SKM-1 (cell line): ENCODE results near the gene FAIM2.
"Not testable (repeated sequence)": the region's sequence is repeated elsewhere in the genome, so short reads cannot be mapped to it uniquely, and the experiment has no call there.

Experiments used
- DNase-seq: peaks from one replicate; lab custom pipeline; 2025; ENCODE audit not compliant: unreplicated experiment; lab: John Stamatoyannopoulos, UW

Gene FAIM2

DNA sequence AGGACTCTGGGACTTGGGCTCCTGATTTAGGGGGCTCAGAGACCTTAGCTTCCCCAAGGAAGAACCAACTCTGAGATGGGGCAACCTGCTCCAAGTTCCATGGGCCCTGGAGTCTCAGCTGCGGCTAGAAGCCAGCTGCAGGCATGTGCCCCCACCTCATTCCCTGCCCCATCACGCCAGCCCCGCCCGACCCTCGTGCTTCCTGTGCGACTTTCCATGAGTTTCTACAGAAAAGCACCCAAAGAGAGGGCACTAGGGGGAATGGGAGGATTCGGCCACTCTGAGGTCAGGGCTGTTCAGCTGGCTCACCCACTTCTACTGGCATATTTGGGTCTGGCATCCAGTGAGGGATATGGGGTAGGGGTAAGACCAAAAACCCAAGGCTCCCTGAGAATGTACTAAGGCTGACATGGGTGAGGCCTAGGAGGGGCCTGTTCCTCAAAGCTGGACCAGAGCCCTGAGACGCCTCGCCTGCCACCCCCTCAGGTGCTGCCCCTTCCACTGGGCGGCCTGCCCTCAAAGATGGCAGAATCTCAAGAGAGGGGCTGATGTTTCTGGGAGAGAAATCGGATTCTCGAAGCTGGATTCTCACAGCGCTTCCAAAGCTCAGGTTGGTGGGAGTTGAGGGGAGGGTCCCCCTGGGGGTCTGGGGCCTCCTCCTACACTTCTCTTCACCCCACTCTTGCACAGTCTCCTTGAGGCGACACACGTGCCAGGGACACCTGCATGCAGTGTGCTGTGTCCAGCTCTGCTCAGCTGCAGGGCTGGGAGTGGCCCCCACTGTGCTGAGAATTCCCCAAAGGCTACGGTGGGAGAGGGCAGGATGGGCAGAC, 22.1 kb downstream of the FAIM2 start:
- no peak for DNase-seq

DNA sequence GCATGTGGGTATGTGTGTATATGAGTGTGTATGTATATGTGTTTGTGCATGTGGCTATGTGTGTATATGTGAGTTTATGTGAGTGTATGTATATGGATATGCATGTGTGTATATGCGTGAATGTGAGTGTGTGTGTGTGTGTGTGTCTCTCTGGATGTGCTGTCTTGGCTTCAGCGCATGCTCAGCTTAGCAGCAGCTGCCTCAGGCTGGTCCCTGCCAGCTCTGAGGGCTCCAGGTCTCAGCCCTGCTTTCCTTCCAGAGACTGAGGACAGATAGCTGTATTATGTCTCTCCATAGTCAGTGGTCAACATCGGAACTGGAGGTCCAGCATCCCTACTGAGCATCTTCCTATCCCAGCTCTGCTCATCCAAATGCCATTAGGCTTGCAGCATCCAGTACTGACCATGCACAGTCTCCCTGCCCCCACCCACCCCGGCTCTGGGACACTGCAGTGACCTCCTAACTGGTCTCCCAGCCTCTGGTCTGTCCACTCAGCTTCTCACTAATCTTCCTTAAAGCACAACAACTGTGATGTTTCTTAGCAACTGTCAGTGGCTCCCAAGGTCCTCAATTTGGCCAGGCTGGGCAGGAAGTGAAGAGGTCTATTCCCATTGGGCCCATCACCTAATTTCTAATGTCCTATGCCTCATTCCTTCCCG, 22.8 kb downstream of the FAIM2 start:
- DNase-seq, result no peak

DNA sequence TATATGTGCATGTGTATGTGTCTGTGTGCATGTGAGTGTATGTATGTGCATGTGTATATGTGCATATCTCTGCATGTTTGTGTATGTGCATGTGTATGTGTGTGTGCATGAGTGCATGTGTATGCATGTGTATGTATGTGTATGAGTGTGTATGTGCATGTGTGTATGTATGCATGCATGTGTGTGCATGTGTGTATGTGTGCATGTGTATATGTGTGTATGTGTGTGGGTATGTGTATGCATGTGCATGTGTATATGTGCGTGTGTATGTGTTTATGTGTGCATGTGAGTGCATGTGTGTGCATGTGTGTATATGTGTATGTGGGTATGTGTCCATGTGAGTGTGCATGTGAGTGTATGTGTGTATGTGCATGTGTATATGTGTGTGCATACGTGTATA, 24.6 kb downstream of the FAIM2 start:
- DNase-seq, result not testable (repeated sequence)

DNA sequence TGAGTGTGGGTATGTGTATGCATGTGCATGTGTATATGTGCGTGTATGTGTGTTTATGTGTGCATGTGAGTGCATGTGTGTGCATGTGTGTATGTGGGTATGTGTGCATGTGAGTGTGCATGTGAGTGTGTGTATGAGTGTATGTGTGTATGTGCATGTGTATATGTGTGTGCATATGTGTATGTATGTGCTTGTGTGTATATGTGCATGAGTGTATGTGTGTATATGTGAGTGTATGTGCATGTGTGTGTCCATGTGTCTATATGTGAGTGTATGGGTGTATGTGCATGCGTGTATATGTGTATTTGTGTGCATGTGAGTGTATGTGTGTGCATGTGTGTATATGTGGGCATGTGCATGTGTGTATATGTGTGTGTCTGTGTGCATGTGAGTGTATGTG, 25.7 kb downstream of the FAIM2 start:
- DNase-seq, result no peak

DNA sequence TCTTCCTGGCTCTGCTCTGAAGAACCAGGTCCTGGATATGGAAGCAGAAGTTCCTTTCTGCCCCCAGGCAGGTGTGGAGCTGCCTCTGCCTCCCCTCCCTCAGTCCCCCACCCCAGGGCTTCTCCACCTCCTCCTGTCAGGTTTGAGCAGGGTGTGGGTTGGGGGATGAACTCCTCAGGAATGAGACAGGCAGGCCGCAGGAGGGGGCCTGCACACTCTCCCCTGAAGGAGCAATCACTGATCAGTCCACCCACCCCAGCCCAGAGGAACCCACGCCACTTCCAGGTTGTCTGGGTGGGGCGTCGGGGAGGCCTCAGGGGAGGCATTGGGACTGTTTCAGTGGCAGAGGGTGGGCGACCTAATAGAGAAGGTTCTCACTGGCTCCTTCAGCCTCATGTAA, 26.6 kb downstream of the FAIM2 start:
- DNase-seq, result no peak

DNA sequence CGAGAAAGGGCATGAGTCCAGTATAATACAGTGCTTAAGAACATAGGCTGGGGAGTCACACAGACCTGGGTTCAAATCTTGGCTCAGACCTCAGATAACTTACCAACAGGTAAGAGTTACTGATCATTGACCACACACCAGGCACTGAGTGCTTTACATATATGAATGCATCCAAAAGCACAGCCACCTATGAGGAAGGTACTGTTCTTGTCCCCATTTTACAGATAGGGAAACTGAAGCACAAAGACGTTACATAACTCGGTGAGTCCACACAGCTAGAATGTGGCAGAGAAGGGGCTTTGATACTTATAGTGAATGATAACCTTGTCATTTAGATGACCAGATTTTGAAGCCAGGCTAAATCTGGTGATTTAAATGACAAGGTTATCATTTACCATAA, 27.6 kb downstream of the FAIM2 start:
- DNase-seq, result no peak

DNA sequence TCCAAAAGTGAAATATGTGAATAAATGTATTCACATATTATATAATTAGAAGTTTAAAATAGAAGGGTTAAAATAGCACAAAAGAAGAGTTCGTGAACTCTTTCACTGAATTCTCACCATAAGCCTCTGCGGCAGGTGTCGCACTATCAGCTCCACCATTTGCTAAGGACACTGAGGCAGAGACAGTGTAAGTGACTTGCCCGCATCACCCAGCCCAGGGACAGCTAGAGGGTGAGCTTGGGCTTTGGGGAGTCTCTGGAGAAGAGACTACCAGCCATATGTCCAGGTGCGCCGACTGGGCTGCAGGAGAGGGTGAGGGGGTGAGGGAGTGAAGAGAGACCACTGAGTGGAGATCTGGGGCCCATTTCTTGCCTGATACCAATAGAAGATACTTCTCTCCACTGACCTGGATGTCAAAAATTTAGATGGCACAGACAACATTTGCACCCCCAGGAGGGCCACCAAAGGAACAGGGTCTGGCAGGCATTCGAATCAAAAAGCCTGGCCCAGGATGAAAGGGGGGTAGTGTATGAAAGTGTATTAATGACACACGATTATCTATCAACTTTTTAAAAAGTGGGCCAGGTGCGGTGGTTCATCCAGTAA, 28.5 kb downstream of the FAIM2 start:
- DNase-seq, result no peak

DNA sequence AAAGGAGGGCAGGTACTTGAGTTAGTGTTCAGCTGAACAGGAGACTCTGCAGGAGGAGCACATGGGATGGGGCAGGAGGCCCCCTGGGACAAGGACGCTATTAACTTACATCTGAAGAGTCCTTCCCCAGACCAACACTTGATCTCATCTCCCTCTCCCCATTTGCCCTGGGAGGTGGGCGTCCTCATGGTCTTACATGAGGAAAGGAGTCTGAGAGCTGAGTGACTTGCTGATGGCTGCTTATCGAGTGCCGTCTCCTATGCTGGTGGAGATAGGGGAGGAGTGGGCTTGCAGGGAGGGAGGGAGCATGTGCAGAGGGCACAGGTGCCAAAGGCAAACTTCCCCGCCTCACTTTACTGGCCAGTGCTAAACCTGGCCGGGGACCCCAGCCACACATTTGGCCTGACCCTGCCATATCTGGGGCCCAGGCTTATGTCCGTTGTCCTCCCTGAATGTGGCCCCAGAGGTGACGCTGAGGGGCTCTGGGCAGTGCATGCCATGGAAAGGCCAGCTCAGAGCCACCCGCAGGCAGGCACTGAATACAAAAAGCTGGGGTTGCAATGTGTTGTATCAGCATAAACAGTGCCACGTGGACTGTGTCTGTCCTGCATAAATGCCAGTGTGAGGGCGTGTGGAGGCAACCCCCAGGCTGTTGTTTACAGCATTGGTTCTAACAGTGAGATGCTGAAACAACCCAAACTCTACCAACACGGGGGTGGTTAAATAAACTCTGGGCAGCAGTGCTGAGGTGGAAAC, 29.4 kb downstream of the FAIM2 start:
- DNase-seq, result no peak

DNA sequence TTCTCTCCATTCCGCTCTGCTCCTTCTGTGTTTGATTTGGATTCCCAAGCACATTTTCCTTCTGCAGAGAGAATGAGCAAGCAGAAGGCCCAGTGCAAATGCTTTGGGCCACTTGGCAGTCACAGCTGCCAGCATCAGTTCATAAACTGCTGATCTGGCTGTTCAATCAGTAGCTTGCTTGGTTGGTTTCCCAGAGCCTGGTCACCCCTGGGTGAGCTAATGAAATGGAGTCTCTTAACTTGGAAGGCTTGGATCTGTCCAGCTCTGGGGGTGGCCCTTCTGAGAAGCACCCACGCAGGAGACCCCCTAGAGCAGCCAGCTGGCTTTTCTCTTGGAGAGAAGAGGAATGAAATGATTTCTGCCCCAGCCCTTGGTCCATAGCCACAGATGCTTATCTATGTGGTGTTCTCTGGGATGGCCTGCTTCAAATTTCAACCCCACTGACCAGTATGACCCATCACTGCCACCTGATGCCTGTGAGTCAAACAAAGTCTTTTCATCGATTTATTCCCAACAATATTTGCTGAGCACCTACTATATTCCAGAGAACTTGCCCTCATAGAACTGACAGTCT, 30.3 kb downstream of the FAIM2 start:
- no peak for DNase-seq

DNA sequence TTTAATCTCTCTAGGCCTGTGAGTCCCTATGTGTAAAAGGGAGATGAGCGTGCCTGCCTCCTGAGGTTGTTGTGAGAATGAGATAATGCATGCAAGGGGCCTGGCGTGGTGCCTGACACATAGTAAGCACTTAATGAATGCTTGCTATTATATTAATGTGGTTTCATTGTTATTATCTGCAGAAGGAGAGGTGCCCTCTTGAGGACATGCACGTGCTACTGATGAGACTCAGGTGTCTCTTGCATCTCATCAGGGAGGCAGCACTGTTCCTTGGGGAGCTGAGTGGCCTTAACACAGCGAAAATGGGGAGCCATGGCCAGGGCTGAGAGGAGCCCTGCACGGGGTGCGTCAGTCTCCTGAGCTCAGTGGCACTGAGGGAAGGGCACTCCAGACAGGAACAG, 30.9 kb downstream of the FAIM2 start:
- no peak for DNase-seq

DNA sequence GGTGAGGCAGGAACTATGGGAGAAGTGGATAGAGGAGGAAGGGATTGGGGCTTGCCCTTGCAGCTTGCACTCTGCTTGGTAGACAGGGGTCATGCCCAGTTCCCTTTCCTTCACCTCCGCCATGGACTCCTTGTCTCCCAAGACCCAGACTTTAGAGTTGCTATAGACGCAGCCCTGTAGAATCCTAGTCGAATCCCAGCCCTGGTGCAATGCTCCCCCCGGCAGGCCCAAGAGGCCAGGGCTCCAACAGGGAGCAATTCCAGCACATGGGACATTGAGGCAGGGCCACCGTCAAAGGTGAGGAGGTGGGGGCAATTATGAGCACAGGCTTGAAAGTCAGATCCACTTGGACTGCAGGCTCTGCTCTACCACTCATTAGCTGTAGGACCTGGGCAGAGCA, 31.3 kb downstream of the FAIM2 start:
- DNase-seq, result no peak

DNA sequence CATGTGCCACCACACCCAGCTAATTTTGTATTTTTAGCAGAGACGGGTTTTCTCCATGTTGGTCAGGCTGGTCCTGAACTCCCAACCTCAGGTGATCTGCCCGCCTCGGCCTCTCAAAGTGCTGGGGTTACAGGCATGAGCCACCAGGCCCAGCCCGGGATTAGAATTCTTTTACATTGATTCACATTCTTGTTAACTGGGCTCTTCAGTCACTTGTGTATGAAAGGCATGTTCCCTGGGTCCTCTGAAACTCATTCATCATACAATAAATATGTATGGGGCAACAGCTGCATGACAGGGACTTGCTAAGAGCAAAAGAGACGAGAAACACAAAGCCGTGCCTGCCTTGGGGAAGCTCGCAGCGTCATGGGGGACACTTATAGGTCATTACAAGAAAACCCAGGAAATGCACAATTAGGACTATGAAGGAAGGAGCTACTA, 31.9 kb downstream of the FAIM2 start:
- not testable (repeated sequence) for DNase-seq

DNA sequence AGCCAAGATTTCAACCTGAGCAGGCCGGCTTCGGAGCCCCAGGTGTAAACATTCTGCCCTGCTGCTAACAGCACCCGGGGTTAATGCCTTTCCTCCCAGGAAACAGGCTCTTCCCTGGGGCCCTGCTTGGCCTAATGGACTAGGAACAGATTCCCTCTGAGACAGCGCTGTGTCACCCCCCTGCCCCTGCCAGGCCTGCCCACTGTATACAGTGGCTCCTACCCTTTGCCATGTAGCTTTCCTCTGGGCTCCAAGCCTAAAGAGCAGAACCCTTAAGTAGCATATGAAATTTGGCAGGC, 32.5 kb downstream of the FAIM2 start:
- DNase-seq, result no peak

DNA sequence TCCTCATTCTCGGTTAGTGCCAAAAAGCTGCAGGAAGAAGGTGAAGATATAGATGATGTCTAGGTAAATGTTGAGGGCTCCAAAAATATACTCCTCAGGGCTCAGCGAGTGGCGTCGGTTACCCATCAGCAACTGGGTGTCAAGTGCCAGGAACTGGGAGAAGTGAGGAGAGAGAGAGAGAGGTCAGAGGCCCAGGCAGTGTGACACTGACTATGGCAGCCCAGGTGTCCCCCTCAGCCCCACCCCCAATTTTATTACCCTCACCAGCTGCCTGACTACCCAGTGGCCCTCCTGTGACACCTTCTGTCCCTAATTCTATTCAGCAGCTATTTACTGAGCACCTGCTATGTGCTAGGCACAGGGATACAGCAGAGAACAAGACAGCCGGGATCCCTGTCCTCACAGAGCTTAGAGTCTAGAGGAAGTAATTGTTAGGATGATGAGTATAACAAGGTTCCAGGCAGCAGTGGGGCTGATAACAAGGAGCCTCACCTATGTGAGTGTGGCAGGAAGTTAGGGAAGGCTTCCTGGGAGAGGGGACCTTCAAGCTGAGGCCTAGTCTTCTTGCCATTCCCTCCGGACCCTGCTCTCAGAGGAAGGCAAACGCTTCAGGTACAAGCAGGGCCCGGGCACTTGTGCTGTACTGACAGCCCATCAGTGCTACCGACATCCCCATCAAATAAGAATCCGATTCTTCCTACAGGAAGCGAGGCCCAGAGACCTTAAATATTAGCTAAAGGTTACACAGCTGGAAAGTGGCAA, 33.0 kb downstream of the FAIM2 start:
- no peak for DNase-seq

DNA sequence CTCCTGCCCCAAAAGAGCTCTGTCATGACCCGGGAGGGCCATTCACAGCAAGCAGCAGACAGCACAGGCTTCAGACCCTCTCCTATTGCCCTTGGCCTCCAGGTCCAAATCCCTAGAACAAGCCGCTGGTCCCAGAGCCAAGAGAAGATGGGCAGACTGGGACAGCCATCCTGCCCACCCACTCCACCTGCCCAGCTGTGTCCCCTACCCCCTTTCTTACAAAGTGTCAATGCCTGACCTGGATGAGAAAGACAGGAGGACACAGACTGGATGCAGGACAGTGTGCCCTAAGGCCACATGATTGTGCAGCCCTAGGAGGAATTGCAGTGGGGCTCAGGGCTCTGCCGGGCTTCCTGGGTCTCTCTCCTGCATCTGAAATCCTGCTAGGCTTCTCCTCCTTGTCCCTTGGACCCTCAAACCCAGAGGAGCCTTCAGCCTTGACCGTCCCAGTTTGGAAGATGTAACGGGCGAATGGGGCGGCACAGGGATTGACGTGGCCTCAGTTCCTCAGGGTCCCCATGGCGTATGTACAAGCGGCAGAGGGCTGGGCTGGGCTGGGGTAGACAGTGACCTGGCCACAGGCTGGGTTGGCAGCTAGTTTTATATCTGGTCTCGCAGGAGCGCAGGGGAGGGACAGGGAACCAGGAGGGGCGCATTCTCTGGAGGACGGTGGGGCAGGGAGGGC, 33.7 kb downstream of the FAIM2 start:
- no peak for DNase-seq

DNA sequence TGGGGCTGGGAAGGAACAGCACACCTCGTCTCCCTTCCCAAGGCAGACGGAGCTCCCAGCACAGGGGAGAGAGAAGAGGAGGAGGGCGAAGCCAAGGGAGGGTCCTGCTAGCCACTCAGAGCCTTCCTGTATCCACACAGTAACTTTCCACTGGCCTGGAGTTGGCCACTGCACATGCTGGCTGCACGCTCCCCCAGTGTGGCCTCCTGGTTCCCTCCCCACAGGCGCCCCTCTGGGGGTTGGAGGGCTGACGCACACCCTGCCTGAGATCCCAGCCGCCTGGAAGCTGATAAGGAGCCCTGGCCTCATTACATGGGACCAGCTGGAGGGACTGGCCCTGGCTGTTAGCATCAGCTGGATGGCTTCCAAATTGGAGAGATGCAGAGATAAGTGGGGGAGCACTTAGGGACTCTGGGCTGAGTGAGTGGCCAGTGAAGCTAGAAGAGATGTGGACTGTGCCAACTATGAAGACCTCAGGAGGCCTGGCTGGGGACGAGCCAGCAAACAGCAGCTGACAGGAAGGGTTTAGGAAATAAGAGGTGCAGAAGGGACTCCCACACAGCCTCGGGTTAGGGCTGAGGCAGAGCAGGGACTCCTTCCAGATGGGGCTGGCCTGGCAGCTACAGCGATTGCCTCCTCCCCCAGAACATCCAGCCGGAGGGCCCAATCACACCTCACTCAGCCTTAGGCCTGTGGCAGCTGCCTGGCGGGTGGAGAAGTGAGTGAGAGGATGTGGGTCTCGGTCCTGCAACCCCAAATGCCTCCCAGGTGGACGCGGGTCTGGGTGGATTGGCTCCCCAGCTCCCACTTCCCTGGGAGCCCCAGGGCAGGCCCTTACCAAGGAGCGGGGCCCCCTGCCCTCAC, 34.5 kb downstream of the FAIM2 start:
- no peak for DNase-seq

DNA sequence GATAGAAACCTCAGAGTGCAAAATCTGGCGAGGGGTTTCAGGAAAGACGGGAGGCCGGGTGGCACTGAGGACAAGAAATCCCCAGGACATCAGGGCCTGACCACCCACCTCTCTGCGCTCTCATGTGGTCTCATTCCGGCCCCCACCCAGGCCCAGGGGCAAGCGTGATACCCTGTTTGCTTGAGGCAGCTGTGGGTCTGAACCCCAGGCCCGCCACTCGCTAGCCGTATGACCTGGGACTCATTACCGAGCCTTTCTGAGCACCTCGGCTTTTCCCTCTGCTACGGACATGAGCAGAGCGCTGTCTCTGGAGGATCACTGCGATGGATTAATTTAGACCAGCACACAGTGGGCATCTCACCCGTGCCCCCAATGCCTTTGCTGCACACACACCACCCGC, 35.3 kb downstream of the FAIM2 start:
- DNase-seq, result no peak

DNA sequence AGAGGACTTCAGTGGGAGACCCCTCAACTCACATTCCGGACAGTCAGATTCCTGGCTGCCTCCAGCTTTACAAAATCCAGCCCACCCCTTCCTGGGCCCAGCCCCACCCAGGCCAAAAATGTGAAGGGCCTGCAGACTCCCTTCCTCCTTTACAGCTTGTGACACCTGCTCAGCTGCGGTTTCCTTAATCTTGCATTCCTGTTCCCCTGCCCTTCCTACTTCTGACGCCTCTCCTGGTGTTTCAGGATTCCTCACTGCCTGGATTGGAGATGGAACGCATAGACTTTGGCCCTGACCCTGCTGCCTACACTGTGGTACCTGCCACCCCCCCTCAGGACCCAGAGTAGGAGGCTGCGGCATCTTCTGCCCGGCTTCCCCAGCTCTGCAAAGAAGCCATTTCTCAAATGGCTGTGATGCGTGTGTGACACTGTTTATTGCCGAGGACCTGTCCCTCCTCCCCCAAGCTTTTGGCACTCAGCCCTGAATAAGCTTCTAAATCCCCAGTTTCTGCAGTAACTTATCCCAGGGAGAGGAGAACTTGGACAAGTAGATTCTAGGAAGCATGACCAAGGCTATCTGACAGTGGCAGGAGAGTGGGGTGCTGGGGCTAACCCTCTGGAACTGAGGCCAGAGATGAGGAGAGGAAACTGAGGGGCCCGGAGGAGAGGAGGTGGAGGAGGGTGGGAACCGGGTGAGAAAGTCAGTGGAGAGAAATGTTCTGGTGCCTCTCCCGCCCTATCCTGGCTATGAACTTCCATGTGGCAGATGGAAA, 35.9 kb downstream of the FAIM2 start:
- no peak for DNase-seq
